Smooth muscle cell of the brain vasculature (primary cell): ENCODE measurements around the gene OR1S2.
"Not testable (repeated sequence)": the region's sequence is repeated elsewhere in the genome, so short reads cannot be mapped to it uniquely, and the experiment has no call there.

Experiments used
- DNase-seq: peaks from one replicate; pipeline ENCODE4 v3.0.0-alpha.2; 2012; ENCODE audit warnings: low read depth, low spot score

The OR1S2 gene, protein sequence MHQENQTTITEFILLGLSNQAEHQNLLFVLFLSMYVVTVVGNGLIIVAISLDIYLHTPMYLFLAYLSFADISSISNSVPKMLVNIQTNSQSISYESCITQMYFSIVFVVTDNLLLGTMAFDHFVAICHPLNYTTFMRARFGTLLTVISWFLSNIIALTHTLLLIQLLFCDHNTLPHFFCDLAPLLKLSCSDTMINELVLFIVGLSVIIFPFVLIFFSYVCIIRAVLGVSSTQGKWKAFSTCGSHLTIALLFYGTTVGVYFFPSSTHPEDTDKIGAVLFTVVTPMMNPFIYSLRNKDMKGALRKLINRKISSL

DNA sequence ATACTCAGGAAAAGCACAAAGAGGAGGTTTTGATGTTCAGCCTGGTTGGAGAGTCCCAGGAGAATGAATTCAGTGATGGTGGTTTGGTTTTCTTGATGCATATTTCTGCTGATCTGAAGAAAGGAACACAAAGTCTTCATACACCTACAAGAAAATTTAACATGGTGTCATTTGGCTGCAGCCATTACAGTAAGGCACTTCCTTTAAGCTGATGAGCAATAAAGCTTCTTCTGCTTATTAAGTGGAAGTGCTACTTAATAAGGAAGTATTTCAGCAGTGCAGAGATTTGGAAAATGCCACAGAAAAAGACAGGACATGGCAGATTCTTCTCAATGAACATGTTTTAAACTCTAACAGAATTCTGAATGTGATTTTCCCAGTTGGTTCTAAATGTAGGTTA, at the start of gene OR1S2:
Gene OR1S2 (minus strand): TSS at position 101 of the 400 bp plus-strand sequence. CDS start 0 bp downstream, at position 101.
- no peak for DNase-seq

DNA sequence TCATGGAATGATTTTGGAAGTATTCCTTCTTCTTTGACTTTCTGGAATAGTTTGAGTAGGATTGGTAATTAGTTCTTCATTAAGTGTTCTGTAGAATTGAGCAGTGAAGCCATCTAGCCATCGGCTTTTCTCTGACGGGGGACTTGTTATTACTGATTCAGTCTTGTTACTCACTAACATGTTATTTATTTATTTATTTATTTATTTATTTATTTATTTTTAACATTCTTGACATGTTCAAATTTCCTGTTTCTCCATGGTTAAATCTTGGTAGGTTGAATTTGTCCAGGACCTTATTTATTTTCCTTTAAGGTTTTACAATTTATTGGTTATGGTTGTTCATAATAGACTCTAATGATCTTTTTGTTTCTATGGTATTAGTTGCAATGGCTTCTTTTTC, 40.0 kb upstream of the OR1S2 start:
- no peak for DNase-seq

DNA sequence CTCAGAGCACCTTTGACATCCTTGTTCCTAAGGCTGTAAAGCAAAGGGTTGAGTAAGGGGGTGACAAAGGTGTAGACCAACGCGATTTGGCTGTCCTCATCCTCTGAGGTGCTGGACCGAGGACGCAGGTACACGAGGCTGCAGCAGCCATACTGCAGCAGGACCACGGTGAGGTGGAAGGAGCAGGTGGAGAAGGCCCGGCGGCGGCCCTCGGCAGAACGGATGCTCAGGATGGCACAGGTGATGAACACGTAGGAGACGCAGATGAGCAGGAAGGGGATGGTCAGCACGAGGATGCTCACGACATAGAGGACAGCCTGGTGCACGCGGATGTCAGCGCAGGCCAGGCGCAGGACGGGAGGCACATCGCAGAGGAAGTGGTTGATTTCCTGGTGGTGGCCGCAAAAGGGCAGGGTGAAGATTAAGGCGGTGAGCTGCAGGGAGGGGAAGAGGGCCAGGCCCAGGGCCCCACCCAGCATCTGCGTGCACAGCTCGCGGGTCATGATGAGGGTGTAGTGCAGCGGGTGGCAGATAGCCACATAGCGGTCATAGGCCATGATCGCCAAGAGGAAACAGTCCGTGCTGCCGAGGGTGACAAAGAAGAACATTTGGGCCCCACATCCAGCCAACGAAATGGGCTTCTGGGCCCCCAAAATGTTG, 24.1 kb upstream of the OR1S2 start:
- no peak for DNase-seq

DNA sequence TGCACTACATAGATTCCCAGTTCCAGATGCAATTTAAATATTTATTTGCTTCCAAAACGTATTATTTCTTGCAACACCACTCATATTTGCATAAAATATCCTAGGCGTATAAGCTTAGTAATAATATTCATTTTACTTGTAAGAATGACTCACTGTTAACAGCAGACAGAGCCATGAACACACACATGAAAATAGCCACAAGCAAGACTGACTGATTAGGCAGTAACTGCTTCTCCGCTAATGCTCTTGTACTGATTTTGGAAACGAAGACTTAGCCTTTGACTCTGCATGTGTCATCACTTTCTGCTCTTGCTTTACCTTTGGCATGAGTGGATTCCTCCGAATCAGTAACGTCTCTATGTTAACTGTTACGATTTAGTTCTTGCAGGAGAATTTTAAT, 18.8 kb upstream of the OR1S2 start:
- no peak for DNase-seq

DNA sequence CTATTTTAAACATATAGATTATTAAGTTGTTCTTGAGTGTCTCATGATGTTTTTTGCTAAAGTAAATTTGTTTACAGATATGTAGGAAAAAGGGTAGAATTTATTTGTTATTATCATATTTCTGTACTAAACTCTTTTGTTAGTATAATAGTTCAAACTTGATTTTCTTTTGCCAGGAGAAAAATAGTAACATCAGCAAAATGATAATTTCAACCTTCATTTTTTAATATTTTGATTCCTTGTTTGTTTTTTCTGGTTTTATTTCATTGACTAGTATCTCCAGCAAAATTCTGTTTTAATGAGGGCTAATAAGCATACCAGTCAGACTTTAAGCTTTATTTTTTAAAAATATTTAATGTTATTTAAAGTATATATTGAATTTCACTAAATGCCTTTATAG, 12.5 kb upstream of the OR1S2 start:
- no peak for DNase-seq

DNA sequence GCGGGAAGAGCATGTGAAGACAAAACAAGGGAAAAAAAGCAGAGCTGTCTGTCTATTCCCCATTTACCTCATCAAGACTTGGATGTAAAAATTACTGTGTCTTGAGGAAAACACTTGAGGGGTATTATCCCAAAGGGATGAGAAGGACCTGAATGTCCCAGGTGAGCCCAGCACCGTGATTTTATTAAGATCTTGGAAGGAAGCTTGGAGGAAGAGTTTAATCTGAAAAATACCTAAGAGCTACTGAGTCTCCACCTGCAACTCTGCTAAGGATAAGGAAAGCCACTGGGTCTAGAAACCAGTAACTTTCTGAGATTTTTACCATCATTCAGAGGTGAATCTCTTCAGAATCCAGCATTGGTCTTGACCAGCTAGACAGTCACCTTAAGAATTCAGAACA, 8.5 kb upstream of the OR1S2 start, which contains the start of gene OR1S1:
Gene OR1S1 (plus strand): TSS at position 301 of the 400 bp plus-strand sequence.
- DNase-seq: not testable (repeated sequence)

DNA sequence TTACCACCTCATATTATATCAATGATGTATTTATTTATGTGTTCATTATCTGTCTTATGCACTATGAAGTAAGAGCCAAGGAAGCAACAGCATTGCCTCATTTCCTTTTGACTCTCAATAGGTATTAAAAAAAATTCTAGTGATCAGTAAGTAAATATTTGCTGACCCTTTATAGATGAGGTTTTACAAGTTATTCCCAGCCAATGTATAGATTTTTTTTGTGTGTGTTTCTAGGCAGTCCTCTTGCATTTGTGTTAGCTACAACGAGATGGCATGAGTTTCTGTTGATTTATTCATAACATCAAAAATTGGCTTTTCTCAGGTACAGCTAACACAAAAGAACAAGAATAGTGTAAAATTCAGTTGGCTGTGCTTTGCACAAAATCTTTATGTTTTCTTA, 4.7 kb downstream of the OR1S2 start:
- no peak for DNase-seq

DNA sequence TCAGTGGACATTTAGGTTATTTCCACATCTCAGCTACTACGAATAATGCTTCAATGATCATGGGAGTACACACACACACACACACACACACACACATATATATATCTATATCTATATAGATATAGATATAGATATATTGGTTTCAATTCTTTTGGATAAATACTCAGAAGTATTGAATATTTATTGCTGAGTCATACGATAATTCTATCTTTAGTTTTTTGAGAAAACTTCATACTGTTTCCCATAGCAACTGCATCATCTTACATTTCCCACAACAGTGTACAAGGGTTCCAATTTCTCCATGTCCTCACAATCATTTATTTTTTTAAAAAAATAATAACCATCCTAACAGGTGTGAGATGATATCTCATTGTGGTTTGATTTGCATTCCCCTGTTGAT, 8.0 kb downstream of the OR1S2 start:
- DNase-seq: no peak

DNA sequence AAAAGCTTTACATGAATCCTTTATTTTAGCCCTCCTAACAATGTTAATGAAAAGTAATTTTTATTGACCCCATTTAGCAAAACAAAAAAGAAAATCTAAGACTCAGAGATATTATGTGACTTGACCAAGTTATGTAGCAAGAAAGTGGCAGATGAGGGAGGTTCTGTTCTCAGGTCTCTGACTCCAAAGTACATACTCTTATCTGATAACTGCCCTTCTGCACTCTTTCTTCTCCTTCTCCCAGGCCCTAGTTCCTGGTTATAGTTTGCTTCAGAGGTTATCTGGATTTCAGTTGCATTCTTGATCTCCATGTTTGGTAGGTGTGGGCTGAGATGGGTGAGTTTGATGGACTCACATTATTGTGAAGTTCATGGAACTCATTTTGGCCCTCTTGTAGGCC, 10.6 kb downstream of the OR1S2 start:
- no peak for DNase-seq

DNA sequence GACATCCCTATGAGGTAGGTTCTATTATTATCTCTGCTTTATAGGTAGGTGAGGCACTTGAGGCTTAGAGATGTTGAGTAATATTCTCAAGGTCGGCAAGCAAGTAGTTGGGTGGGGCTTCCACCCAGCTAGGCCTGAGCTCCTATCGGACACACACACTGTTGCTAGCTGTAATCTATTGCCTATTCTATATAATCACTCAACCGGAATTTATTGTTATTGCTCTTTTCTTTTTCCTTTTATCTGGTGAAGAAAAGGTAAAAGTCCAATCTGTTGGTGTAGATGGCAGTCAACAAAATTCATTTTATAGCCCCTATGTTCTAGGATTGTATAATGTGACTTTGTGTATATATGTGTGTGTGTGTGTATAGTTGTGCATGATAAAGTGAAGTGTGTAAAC, 11.7 kb downstream of the OR1S2 start:
- no peak for DNase-seq

DNA sequence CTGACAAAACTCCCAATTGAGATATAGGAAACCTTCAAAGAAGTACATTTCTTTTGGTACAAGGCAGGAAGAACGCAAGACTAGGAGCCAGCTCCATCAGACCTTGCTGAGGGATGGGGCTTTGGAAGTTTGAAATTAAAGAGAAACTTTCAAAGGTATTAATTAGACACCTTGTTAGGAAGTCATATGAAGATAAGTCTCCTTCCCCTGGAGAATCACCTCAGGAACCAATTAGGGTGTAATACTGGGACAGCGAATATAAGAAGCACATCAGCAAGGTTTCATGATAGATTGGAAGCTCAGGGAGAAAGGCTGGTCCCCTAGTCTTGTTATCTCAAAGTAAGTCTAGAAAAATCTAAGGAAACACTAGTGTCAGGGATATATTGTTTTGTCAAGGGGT, 15.2 kb downstream of the OR1S2 start, which contains the start of gene OR9Q2:
Gene OR9Q2 (plus strand): TSS at position 301 of the 400 bp plus-strand sequence. CDS start 1,421 bp downstream, outside the sequence.
- DNase-seq: no peak

DNA sequence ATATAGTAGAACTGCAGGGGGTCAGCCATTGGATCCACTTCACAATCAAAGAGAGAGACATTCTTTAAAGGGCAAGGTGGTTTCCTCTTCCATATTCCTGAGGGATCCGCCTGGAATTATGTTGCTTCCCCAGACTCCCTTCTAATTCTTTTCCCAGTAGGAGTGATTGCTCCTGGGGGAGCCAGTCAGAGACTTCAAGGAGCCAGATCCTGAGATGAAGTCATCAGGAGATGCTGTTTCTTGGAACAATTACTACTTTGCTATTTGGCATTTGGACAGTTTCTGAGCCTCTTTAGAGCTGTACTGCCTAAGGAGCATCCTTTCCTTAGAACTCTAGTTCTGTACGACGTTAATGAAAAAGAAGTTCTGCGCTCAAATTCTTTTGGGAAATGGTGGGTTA, 17.0 kb downstream of the OR1S2 start:
- DNase-seq: no peak

DNA sequence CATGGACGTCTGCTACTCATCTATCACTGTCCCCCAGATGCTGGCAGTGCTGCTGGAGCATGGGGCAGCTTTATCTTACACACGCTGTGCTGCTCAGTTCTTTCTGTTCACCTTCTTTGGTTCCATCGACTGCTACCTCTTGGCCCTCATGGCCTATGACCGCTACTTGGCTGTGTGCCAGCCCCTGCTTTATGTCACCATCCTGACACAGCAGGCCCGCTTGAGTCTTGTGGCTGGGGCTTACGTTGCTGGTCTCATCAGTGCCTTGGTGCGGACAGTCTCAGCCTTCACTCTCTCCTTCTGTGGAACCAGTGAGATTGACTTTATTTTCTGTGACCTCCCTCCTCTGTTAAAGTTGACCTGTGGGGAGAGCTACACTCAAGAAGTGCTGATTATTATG, 24.3 kb downstream of the OR1S2 start:
- no peak for DNase-seq

DNA sequence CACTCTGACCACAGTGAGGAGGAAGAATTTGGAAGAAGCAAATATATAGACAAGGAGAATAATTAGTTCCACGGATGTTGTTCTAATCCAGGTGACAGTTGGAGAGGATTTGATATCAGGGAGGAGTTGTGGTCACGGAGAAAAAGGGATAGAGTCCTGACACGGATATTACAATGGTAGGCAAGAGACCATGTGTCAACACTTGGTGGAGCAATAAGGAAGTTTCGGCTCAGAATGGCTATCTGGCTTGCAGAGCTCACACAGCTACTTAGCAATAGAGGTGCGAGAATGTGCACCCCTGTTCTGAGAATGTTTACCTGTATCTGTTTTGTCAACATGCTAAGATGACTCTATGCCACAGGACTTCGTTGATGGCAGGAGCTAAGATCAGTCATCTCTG, 25.5 kb downstream of the OR1S2 start:
- no peak for DNase-seq

DNA sequence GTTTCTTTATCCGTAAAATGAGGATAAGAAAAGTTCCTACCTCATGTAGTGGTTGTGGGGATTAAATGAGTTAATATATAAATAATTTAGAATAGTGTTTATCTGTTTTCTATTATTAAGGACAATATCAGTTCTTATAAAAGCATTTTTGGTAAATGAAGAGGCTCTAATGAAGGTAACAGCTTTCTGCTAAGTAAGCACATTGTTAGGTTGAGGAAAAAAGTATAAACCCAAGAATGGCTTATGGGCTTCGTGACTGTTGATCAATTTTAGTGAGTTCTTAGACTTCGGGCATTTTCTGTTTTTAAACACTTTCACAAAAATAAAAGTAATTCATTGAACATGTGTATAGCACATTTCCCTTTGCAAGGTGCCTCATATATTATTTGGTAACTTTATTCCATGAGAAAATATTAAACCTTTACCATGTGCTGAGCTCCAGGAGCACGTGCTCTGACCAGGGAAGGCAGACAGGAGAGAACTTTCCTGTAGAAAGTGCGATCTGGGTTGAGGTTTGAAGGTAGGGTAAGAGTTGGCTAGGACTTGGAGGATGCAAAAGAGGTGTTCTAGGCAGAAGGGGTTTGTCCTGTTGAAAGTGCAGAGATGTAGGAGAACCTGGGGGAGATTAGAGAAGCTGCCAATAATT, 26.4 kb downstream of the OR1S2 start:
- no peak for DNase-seq

DNA sequence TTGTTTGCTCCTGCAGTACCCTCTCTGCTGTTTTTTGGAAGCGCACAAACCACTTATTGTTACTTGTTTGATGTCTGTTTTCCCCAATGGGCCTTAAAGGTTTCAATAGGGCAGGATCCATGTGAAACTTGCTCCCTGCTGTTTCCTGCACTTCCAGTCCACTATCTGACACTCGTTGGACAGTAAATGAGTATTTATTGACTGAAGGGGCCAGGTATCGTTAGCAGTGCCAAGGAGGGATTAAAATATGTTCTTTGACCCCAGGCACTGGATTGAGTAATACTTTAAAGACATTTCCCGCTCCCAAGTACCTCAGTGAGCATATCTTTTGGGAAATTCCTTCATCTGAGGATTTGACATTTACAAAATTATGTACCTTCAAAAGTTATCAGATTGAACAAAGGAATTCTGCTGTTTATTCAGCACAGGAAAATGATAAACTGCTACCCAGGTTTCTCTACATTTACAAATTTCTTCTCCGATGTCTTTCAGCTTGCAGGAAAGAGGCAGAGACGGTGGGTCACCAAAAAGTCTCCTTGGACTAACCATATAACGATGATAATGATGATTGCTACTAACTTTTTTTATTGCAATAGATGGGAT, 38.3 kb downstream of the OR1S2 start:
- DNase-seq: no peak

DNA sequence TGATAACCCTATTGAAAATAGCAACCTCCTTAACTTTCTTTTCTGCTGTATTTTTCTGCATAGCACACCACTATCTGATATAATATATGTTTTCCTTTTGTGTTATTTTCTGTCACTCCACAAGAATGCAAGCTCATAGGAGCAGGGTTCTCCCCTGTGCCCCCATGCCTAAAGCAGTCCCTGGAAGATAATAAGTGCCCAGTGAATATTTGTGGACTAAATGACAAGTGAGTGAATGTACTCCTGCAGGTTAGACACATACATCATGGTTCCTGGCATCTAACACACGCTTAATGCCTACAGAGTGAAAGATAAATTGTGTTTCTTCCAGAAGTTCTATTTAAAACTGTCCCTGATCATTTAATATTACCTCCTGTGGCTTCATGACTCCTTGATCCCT, 39.0 kb downstream of the OR1S2 start:
- DNase-seq: no peak

DNA sequence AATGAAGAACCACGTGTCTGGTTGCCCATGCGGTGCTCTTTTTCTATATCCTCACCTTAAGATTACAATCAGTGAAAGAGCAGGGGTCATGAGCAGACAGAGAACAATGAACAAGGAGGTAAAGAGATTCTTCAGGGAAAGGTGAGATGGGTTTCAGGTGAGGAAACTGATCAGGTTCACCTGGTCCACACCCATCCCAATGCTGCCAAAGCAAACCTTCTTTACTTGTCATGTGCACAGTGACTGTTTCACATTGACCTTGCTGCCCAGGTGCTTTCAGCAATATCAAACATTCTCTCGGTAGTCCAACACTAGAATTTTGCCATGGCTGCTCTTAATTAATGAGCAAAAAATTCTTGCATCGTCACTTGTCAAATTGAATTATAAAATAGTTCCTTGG, 39.6 kb downstream of the OR1S2 start:
- DNase-seq: no peak
